PC-3 (cell line): ENCODE measurements around the gene S100A3. TPM values are rescaled to one million over a fixed set of nuclear protein-coding genes. Genes with fewer than 3 reads are reported as not detected.

Experiments
- ATAC-seq: fragments of 200-7000 bp; cut with Tn5 transposase; 2 replicates; pipeline ENCODE4 v1.9.1; 2020; ENCODE audit warnings: mild to moderate bottlenecking, moderate library complexity
- BruUV-seq: library from RNA; stranded (reverse); fragments of 400-500 nt; replicated peaks from 2 replicates; lab custom pipeline; 2021; lab: Mats Ljungman, UMichigan
- CTCF ChIA-PET: fragments of 300-600 bp; sonication (Branson Sonifier 250); formaldehyde crosslinking; loops from one replicate; lab custom pipeline; 2022; ENCODE audit warnings: antibody characterized with exemption; lab: Charles Lee
- POLR2A ChIA-PET: fragments of 300-600 bp; sonication (Branson Sonifier 250); formaldehyde crosslinking; loops from one replicate; lab custom pipeline; 2022; ENCODE audit warnings: antibody characterized with exemption; ENCODE audit not compliant: unreplicated experiment; lab: Charles Lee
- DNase-seq: peaks from one replicate; pipeline ENCODE4 v3.0.0-alpha.2; 2015
- H2AFZ ChIP-seq: fragments of 300-600 bp; sonication (generic); 2 replicates; pipeline ENCODE4 v1.6.0; 2016; ENCODE audit warnings: antibody characterized with exemption, low read length
- H3F3A ChIP-seq: fragments of 300-600 bp; sonication (generic); one replicate; pipeline ENCODE4 v1.6.0; 2017; ENCODE audit warnings: antibody characterized with exemption, low read length, control low read depth, mild to moderate bottlenecking; ENCODE audit not compliant: unreplicated experiment
- H3K27ac ChIP-seq: fragments of 300-600 bp; sonication (generic); 2 replicates; pipeline ENCODE4 v1.5.1; 2016; ENCODE audit warnings: mild to moderate bottlenecking, low read length
- H3K27me3 ChIP-seq: fragments of 300-600 bp; sonication (generic); 2 replicates; pipeline ENCODE4 v1.6.1; 2016; ENCODE audit warnings: low read length, mixed read lengths
- H3K36me3 ChIP-seq: fragments of 300-600 bp; sonication (generic); 2 replicates; pipeline ENCODE4 v1.6.1; 2016; ENCODE audit warnings: low read depth, mixed run types, low read length, mixed read lengths
- H3K4me1 ChIP-seq: fragments of 300-600 bp; sonication (generic); 2 replicates; pipeline ENCODE4 v1.5.1; 2016; ENCODE audit warnings: low read length; ENCODE audit not compliant: insufficient read depth
- H3K4me2 ChIP-seq: fragments of 300-600 bp; sonication (generic); 2 replicates; pipeline ENCODE4 v1.6.0; 2016; ENCODE audit warnings: low read length
- H3K4me3 ChIP-seq: fragments of 300-600 bp; sonication (generic); 2 replicates; pipeline ENCODE4 v1.5.1; 2016; ENCODE audit warnings: mild to moderate bottlenecking, low read length, mixed read lengths
- H3K79me2 ChIP-seq: fragments of 300-600 bp; sonication (generic); 2 replicates; pipeline ENCODE4 v1.6.1; 2017; ENCODE audit warnings: low read length, mixed read lengths
- H3K9ac ChIP-seq: fragments of 300-600 bp; sonication (generic); 2 replicates; pipeline ENCODE4 v1.6.0; 2016; ENCODE audit warnings: mild to moderate bottlenecking, low read length
- H3K9me2 ChIP-seq: fragments of 300-600 bp; sonication (generic); replicated peaks from 2 replicates; pipeline ENCODE4 v1.6.1; 2016; ENCODE audit warnings: mixed run types, low read length, mixed read lengths
- H3K9me3 ChIP-seq: fragments of 300-600 bp; sonication (generic); 2 replicates; pipeline ENCODE4 v1.6.1; 2016; ENCODE audit warnings: low read length, mixed read lengths
- H4K20me1 ChIP-seq: fragments of 300-600 bp; sonication (generic); 2 replicates; pipeline ENCODE4 v1.6.1; 2016; ENCODE audit warnings: low read length, mixed read lengths
- CTCF ChIP-seq: fragments of 300-600 bp; sonication (generic); conservative IDR thresholded peaks from 2 replicates; pipeline ENCODE4 v1.5.1; 2017; ENCODE audit warnings: antibody characterized with exemption, low read depth, mild to moderate bottlenecking, low read length
- EZH2 ChIP-seq: fragments of 300-600 bp; sonication (generic); IDR thresholded peaks from one replicate; pipeline ENCODE4 v1.6.1; 2017; ENCODE audit warnings: antibody characterized with exemption, mild to moderate bottlenecking, low read length; ENCODE audit not compliant: unreplicated experiment
- EZH2phosphoT487 ChIP-seq: fragments of 300-600 bp; sonication (generic); IDR thresholded peaks from 2 replicates; pipeline ENCODE4 v1.6.1; 2018; ENCODE audit warnings: mild to moderate bottlenecking, antibody characterized with exemption, low read length, borderline replicate concordance
- intact Hi-C: fragments of 100-400 bp; cut with micrococcal nuclease; formaldehyde crosslinking; loops from 2 replicates; pipeline ENCODE4 v1.9.0; 2023
- total RNA-seq: library from RNA; depleted of rRNA; stranded (reverse); fragments of >200 nt; gene quantifications from 2 replicates; pipeline ENCODE4 v1.2.3, GENCODE V29; 2014

The S100A3 gene
- total RNA-seq, 1 experiment from 2014 or later, result 4.6 TPM

GRCh38 chr1:153561466-153561985 is 12.5 kb upstream of the S100A3 start:
- TF ChIP-seq CTCF, result 0 out of 2 replicates have a peak, but pooled peaks have one; percentile 17
- TF ChIP-seq EZH2phosphoT487, result no peak
- TF ChIP-seq EZH2, result no peak
- H3K27me3 ChIP-seq, result no peaks in the 10 kb centered on the region
- no peaks in the 10 kb centered on the region for H3K9me3 ChIP-seq
- H3K79me2 ChIP-seq, result peaks cover 34% of the 10 kb centered on the region
- H3K9ac ChIP-seq, result no peak overlapping the region
- ChIA-PET POLR2A (interaction anchor here (1.0 kb wide), 1 partner anchor 66 kb away, joined by 3 read pairs; the partner anchor contains the start of gene S100A13), CTCF (no interaction called here)
- H3K9me2 ChIP-seq, result no peaks in the 10 kb centered on the region
- intact Hi-C loops, result no loop called here
- no peak overlapping the region for H3K4me3 ChIP-seq
- BruUV-seq, result no TSS peak
- no peaks in the 10 kb centered on the region for H4K20me1 ChIP-seq
- no peak overlapping the region for H3K27ac ChIP-seq
- ATAC-seq, result no peak
- DNase-seq, result no peak
- H3K4me2 ChIP-seq, result no peak overlapping the region
- H3F3A ChIP-seq, result peaks cover 3% of the 10 kb centered on the region
- H3K4me1 ChIP-seq, result peaks cover 33% of the 10 kb centered on the region
- H2AFZ ChIP-seq, result no peak overlapping the region
- H3K36me3 ChIP-seq, result no peaks in the 10 kb centered on the region

- no peaks in the 10 kb centered on the region for H3K9me2 ChIP-seq
- H3K9ac ChIP-seq, result no peak overlapping the region
- H4K20me1 ChIP-seq, result no peaks in the 10 kb centered on the region
- ChIA-PET CTCF (interaction anchor here (0.6 kb wide), 2 partner anchors 53 to 207 kb away, joined by 3 to 5 read pairs; no protein-coding TSS in a partner anchor), POLR2A (interaction anchor here (0.7 kb wide), 1 partner anchor 46 kb away, joined by 3 read pairs; no protein-coding TSS in a partner anchor)
- H3F3A ChIP-seq, result peaks cover 2% of the 10 kb centered on the region
- DNase-seq (no peak), ATAC-seq (no peak)
- no peak for TF ChIP-seq EZH2
- no peak for TF ChIP-seq EZH2phosphoT487
- TF ChIP-seq CTCF, result no peak
- H2AFZ ChIP-seq, result no peak overlapping the region
- intact Hi-C loops, result no loop called here
- no peaks in the 10 kb centered on the region for H3K27me3 ChIP-seq
- H3K4me2 ChIP-seq, result no peak overlapping the region
- H3K36me3 ChIP-seq, result no peaks in the 10 kb centered on the region
- peaks cover 31% of the 10 kb centered on the region for H3K4me1 ChIP-seq
- no peak overlapping the region for H3K4me3 ChIP-seq
- BruUV-seq, result no TSS peak
- H3K27ac ChIP-seq, result no peak overlapping the region
- peaks cover 34% of the 10 kb centered on the region for H3K79me2 ChIP-seq
- H3K9me3 ChIP-seq, result no peaks in the 10 kb centered on the region
Observed at GRCh38 chr1:153560771-153561465, 11.9 kb upstream of the S100A3 start.

- ChIA-PET CTCF (interaction anchor here (0.6 to 1.1 kb wide), 3 partner anchors 50 to 206 kb away, joined by 3 to 5 read pairs (median 3); no protein-coding TSS in a partner anchor), POLR2A (interaction anchor here (0.7 kb wide), 1 partner anchor 45 kb away, joined by 3 read pairs; no protein-coding TSS in a partner anchor)
- Histone ChIP-seq H3K9me2 (no peaks in the 10 kb centered on the region), H3K4me1 (peaks cover 24% of the 10 kb centered on the region), H3K36me3 (no peaks in the 10 kb centered on the region), H3K4me2 (no peak overlapping the region), H4K20me1 (no peaks in the 10 kb centered on the region), H3K4me3 (no peak overlapping the region), H3K79me2 (peaks cover 31% of the 10 kb centered on the region), H3K27ac (no peak overlapping the region), H2AFZ (no peak overlapping the region), H3F3A (no peaks in the 10 kb centered on the region), H3K27me3 (no peaks in the 10 kb centered on the region), H3K9me3 (no peaks in the 10 kb centered on the region), H3K9ac (no peak overlapping the region)
- no TSS peak for BruUV-seq
- ATAC-seq, result no peak
- intact Hi-C loops, result no loop called here
- TF ChIP-seq EZH2, result no peak
- TF ChIP-seq CTCF, result no peak
- TF ChIP-seq EZH2phosphoT487, result no peak
- no peak for DNase-seq
Observed at GRCh38 chr1:153560241-153560640, 11.2 kb upstream of the S100A3 start.
